HS-5 (cell line): Measurements from ENCODE around the gene RFX6.
"Not testable (repeated sequence)": the region's sequence is repeated elsewhere in the genome, so short reads cannot be mapped to it uniquely, and the experiment has no call there.

Experiments
- DNase-seq: peaks from one replicate; pipeline ENCODE4 v3.0.0-alpha.2; 2012; ENCODE audit warnings: low read depth

The RFX6 gene

GRCh38 chr6:116876635-116877611 lies at the start of gene RFX6:
Gene RFX6 (plus strand): TSS chr6:116877242. CDS start chr6:116877276, 34 bp downstream.
- no peak for DNase-seq

DNA sequence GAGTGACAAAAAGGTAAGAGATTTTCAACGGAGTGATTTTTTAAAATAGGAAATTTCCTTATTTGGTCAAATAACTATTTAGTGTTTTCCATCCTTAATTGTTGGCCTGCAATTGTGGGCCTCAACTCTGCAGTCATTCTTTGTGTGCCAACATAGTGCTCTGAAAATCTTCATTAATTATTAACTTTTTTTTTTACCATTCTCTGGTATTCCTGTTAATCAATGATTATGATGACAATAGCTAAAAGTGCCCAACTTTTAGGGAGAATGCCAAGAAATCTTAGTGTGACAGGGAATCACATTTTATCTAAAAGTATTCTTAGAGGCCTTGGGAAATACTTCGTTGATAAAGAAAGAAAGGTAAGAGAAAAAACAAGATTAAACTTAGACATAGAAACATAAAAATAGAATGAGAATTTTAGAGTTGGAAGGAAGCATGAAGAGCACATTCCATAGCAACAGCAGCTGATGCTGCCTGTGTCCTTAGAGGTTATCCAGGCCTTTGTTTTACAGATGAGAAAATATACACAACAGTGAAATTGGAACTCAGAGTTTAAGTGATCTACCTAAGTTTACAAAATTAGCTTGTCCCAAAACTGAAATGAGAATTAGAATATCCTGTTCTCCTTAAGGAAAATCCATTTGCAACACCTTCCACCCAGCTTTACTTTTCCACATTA lies 49.3 kb upstream of the RFX6 start:
- DNase-seq, result no peak

- DNase-seq, result no peak
Measured at GRCh38 chr6:116828983-116829382, 48.1 kb upstream of the RFX6 start, which contains the start of gene GPRC6A. Gene GPRC6A (minus strand): TSS chr6:116829083. CDS start chr6:116829013, 70 bp downstream.

DNA sequence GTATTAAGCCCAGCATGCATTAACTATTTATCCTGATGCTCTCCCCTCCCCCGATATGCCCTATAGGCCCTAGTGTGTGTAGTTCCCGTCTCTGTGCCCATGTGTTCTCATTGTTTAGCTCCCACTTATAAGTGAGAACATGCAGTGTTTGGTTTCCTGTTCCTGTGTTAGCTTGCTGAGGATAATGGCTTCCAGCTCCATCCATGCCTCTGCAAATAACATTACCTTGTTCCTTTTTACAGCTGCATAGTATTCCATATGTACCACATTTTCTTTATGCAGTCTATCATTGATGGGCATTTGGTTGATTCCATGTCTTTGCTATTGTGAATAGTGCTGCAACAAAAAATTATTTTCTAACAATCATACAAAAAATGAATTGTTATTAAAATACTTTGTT lies 42.5 kb upstream of the RFX6 start:
- not testable (repeated sequence) for DNase-seq

- no peak for DNase-seq
Measured at GRCh38 chr6:116836606-116837342, 40.3 kb upstream of the RFX6 start.

DNA sequence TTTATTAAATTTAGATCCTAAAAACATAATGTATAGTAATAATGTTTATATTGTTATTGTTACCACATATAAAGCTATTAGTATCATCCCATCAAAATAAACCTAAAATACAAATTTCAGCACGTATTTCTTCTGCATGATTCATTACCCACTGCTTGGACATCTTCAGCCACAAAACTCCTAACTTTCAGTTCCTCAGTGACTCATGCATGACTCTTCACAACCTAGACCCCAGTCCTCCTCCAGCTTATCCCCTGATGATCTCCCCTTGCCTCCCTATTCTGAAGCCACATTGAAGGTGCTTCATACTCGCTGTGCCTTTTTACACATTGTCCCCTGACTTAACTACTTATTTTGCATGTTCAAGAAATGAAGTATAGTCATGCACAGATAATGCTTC lies 37.0 kb upstream of the RFX6 start:
- DNase-seq, result peak; percentile 58

DNA sequence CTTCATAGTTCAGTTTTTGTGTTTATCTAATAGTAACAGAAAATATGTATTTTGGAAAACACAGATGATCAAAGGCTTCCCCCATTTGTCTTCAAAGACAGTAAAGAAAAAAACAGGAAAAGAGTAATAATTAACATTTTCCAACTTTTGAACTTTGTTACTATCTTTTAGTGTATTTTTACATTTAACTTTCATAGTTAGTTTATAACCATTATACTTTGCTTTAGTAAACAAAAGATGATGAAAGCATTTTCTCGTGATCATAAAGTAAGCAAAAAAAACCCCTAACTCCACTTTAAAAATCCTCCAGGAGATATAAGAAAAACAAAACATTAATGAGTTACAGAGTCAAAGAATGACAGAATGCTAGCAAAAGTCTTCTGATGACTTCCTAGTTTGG lies 34.6 kb upstream of the RFX6 start:
- no peak for DNase-seq

- peak; percentile 18 for DNase-seq
Measured at GRCh38 chr6:116847227-116847626, 29.8 kb upstream of the RFX6 start.

- DNase-seq, result no peak
Measured at GRCh38 chr6:116858060-116858459, 19.0 kb upstream of the RFX6 start.

DNA sequence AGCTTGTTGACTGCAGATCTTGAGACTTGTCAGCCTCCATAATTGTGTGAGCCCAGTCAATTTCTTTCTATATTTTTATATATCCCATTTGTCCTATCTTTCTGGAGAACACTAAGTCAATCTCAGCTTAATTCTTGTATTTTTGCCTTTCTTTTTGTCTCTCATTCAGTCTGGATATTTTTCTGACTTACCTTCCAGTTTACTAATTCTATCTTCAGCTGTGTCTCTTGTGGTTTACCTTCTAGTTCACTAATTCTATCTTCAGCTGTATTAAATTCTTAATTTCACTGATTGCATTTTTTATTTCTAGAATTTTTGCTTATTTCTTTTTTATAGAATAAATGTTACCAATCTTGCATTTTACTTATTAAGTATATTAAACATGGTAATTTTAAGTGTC lies 17.8 kb upstream of the RFX6 start:
- no peak for DNase-seq

GRCh38 chr6:116866281-116866871 lies 10.7 kb upstream of the RFX6 start:
- DNase-seq, result no peak

GRCh38 chr6:116872771-116873170 lies 4.3 kb upstream of the RFX6 start:
- DNase-seq, result no peak

DNA sequence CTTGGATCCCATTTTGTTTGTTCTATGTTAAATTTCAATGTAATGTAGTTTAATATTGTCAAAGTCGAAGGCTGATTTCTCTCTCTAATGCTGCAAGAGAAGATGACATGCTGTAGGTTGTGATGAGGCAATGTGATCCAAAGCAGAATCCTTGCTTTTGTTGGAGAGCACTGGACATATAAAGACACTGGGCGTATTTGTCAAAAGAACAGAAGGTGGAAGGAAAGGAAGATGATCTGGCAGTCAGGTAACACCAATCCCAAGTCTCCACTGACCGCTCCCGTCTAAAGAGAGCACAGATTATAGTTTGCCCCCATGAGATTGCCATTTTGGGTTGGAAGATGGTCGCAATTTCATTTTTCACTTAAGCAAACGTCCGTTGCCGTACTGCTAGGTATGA lies 935 bp upstream of the RFX6 start:
- DNase-seq, result no peak

DNA sequence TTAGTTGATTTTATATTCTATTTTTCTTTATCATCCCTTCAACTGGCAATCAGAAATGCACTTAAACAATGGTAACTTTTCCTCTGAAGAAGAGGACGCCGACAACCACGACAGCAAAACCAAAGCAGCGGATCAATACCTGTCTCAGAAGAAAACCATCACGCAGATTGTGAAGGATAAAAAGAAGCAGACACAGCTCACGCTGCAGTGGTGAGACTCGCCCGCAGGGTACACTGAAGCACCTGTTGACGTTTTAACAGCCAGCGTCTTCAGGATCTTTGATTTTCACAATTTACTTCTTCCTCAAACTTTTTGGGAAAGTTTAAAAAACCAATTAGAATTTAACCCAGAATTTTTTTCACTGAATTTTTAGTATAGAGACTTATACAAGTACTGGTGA lies 701 bp downstream of the RFX6 start:
- no peak for DNase-seq

DNA sequence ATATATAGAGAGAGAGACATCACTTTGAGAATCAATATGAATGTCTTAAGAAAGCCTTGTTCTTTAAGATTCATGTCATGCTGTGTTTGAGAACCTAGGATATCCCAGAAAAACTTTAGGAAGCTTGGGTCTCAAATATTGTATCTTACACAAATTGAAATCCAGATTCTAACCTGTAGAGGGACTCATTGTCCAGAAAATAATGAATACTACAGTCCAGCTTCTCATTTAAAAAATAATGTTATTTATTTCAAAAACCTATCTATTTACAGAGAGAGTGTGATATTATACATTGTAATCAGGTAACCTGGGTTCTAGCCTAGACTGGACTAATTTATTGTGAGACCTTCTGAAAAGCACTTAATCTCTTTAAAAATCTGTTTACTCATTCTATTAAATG lies 4.2 kb downstream of the RFX6 start:
- DNase-seq, result no peak

GRCh38 chr6:116883005-116883404 lies 6.0 kb downstream of the RFX6 start:
- DNase-seq, result peak; percentile 49

- no peak for DNase-seq
Measured at GRCh38 chr6:116884530-116884929, 7.5 kb downstream of the RFX6 start.

DNA sequence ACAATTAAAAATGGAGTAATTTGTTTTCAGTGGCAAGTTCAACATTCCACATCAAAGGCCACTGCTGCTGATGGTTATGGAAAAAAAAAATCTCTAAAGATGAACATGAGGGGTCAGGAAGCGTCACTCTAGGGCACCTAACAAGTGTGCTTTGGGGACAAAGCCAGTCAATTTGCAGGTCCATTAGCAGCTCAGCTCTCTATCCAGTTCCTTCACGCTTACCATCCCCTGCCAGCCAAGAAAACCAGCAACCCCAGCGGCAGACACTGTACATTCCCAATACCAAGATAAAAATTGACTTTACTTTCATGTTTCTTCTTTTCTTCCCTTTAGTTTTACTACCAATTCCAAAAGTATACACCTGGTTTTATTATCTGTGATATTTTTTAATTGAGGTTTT lies 10.1 kb downstream of the RFX6 start:
- DNase-seq, result no peak

GRCh38 chr6:116887894-116888293 lies 10.9 kb downstream of the RFX6 start:
- DNase-seq, result no peak

GRCh38 chr6:116888732-116889360 lies 11.8 kb downstream of the RFX6 start:
- DNase-seq, result no peak

DNA sequence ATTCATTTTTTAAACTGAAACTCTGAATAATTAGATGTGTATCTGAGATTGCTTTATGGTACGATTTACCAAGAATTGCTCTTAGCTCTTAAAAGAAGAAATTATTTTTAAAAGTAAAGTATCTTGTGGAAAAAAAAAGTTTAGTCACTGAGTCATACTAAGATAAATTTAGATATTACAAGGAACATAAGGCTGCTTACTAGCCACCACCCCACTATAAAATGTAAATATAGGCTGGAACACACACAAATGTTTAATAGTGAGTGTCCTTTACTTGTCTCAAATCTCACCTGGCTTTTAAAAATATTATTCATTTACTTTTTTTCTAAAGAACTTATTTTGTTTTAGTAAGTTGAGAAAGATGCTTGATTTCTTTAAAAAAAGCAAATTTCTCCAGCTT lies 17.6 kb downstream of the RFX6 start:
- no peak for DNase-seq

GRCh38 chr6:116895935-116896334 lies 18.9 kb downstream of the RFX6 start:
- DNase-seq, result no peak
